A549 (cell line): Measurements from ENCODE around the gene DCT. TPM values are rescaled to one million over a fixed set of nuclear protein-coding genes. Genes with fewer than 3 reads are reported as not detected.
"Not testable (repeated sequence)": the region's sequence is repeated elsewhere in the genome, so short reads cannot be mapped to it uniquely, and the experiment has no call there.

Experiments
- ATAC-seq, 2 experiments: fragments of 200-7000 bp in 1 of 2; fragments of >200 bp in 1 of 2; cut with Nextera tagmentation in 1 of 2; cut with Tn5 transposase in 1 of 2; 3 replicates each; pipeline versions ENCODE4 v1.8.0 to v1.9.1; 2018 to 2020; ENCODE audit warnings: mild to moderate bottlenecking in 1 of 2, moderate library complexity in 1 of 2
- CTCF ChIA-PET: fragments of 300-600 bp; sonication (Branson Sonifier 250); formaldehyde crosslinking; extraction: SDS; loops from one replicate; lab custom pipeline; 2021; ENCODE audit warnings: antibody characterized with exemption, inconsistent platforms; lab: Yijun Ruan, JAX
- POLR2A ChIA-PET: fragments of 350-600 bp; formaldehyde crosslinking; extraction: SDS; loops from one replicate; lab custom pipeline; 2021; ENCODE audit warnings: antibody characterized with exemption, inconsistent platforms; lab: Yijun Ruan, JAX
- DNase-seq, 2 experiments: peaks; one replicate each; pipeline versions ENCODE4 v3.0.0 to v3.0.0-alpha.2; 2011 to 2016; ENCODE audit warnings: low read depth in 1 of 2, low spot score in 1 of 2
- FAIRE-seq: peaks from 2 replicates; lab custom pipeline; 2011; peaks lifted over from hg19 to GRCh38; lab: Jason Lieb, UNC
- H3K27ac ChIP-seq, 2 experiments: fragments of >200 bp; sonication (Bioruptor Twin); formaldehyde crosslinking; 3 replicates each; pipeline ENCODE4 v1.5.1; 2016 to 2017
- H3K4me1 ChIP-seq: fragments of >200 bp; sonication (Bioruptor Twin); formaldehyde crosslinking; 3 replicates; pipeline ENCODE4 v1.6.1; 2016
- H3K4me2 ChIP-seq: fragments of >200 bp; sonication (Bioruptor Twin); formaldehyde crosslinking; 3 replicates; pipeline ENCODE4 v1.6.1; 2016
- H3K4me3 ChIP-seq: fragments of >200 bp; sonication (Bioruptor Twin); formaldehyde crosslinking; 3 replicates; pipeline ENCODE4 v1.5.1; 2016
- H3K9me3 ChIP-seq: fragments of >200 bp; sonication (Bioruptor Twin); formaldehyde crosslinking; 3 replicates; pipeline ENCODE4 v1.6.1; 2016
- BHLHE40 ChIP-seq: IDR thresholded peaks from 2 replicates; pipeline ENCODE4 v1.6.1; 2012; ENCODE audit warnings: low read depth, low read length, inconsistent platforms
- CBX2 ChIP-seq: fragments of 200-600 bp; sonication (generic); IDR thresholded peaks from 2 replicates; pipeline ENCODE4 v1.6.1; 2016; ENCODE audit warnings: low read depth, mild to moderate bottlenecking, borderline replicate concordance
- CHD2 ChIP-seq: fragments of 150-350 bp; IDR thresholded peaks from 2 replicates; pipeline ENCODE4 v1.6.1; 2014; ENCODE audit warnings: low read length; ENCODE audit not compliant: partially characterized antibody
- CHD4 ChIP-seq: fragments of 200-600 bp; sonication (generic); IDR thresholded peaks from 2 replicates; pipeline ENCODE4 v1.6.1; 2016; ENCODE audit warnings: antibody characterized with exemption, mild to moderate bottlenecking, borderline replicate concordance
- E2F6 ChIP-seq: IDR thresholded peaks from 2 replicates; pipeline ENCODE4 v1.6.1; 2012; ENCODE audit warnings: low read depth, borderline replicate concordance
- EHMT2 ChIP-seq: fragments of 200-600 bp; sonication (generic); IDR thresholded peaks from 2 replicates; pipeline ENCODE4 v1.6.1; 2016; ENCODE audit warnings: antibody characterized with exemption, low read depth, mild to moderate bottlenecking, moderate library complexity
- ELK1 ChIP-seq: fragments of 150-350 bp; IDR thresholded peaks from 2 replicates; pipeline ENCODE4 v1.6.1; 2014; ENCODE audit warnings: low read depth, mild to moderate bottlenecking, low read length
- EP300 ChIP-seq, 2 experiments: fragments of >200 bp; sonication (Bioruptor Twin); formaldehyde crosslinking; IDR thresholded peaks; 2 replicates in 1 of 2; 3 replicates in 1 of 2; pipeline ENCODE4 v1.6.1; 2016 to 2017
- GATA3 ChIP-seq: IDR thresholded peaks from 2 replicates; pipeline ENCODE4 v1.6.1; 2012; ENCODE audit warnings: borderline replicate concordance
- HDAC2 ChIP-seq: fragments of 200-600 bp; sonication (generic); IDR thresholded peaks from 2 replicates; pipeline ENCODE4 v1.6.1; 2016
- HES2 ChIP-seq: fragments of >200 bp; sonication (Bioruptor Twin); formaldehyde crosslinking; IDR thresholded peaks from 2 replicates; pipeline ENCODE4 v1.6.1; 2016
- HEYL ChIP-seq: fragments of 250-450 bp; sonication (Bioruptor Pico); IDR thresholded peaks from 2 replicates; pipeline ENCODE4 v1.8.0; 2021; ENCODE audit warnings: mild to moderate bottlenecking, moderate library complexity
- HMGXB4 ChIP-seq: fragments of 250-450 bp; sonication (Bioruptor Pico); IDR thresholded peaks from 2 replicates; pipeline ENCODE4 v1.5.0; 2021; ENCODE audit warnings: mild to moderate bottlenecking, moderate library complexity, borderline replicate concordance
- HOXB13 ChIP-seq: fragments of 250-450 bp; sonication (Bioruptor Pico); IDR thresholded peaks from 2 replicates; pipeline ENCODE4 v1.5.0; 2020; ENCODE audit warnings: low read depth, mild to moderate bottlenecking, moderate library complexity
- HOXB5 ChIP-seq: fragments of 250-450 bp; sonication (Bioruptor Pico); IDR thresholded peaks from 2 replicates; pipeline ENCODE4 v1.5.0; 2020; ENCODE audit warnings: mild to moderate bottlenecking, moderate library complexity
- JUN ChIP-seq, 2 experiments: fragments of >200 bp; sonication (Bioruptor Twin); formaldehyde crosslinking; IDR thresholded peaks; 2 replicates in 1 of 2; 3 replicates in 1 of 2; pipeline ENCODE4 v1.6.1; 2016 to 2017
- KDM1A ChIP-seq: fragments of 200-600 bp; sonication (generic); IDR thresholded peaks from 2 replicates; pipeline ENCODE4 v1.6.1; 2016; ENCODE audit warnings: low read depth, mild to moderate bottlenecking
- KDM5A ChIP-seq: fragments of 200-600 bp; sonication (generic); IDR thresholded peaks from 2 replicates; pipeline ENCODE4 v1.6.1; 2016; ENCODE audit warnings: antibody characterized with exemption, mild to moderate bottlenecking
- MAFK ChIP-seq: fragments of 450-650 bp; IDR thresholded peaks from 2 replicates; pipeline ENCODE4 v1.6.1; 2014; ENCODE audit not compliant: partially characterized antibody
- MAX ChIP-seq: IDR thresholded peaks from 2 replicates; pipeline ENCODE4 v1.6.1; 2012
- NFE2L2 ChIP-seq: fragments of 150-350 bp; conservative IDR thresholded peaks from 2 replicates; pipeline ENCODE4 v1.6.1; 2014; ENCODE audit warnings: low read length
- PHF8 ChIP-seq: fragments of 200-600 bp; sonication (generic); IDR thresholded peaks from 2 replicates; pipeline ENCODE4 v1.6.1; 2016; ENCODE audit warnings: low read depth, mild to moderate bottlenecking, antibody characterized with exemption, moderate library complexity, borderline replicate concordance
- POLR2A ChIP-seq: IDR thresholded peaks from 2 replicates; pipeline ENCODE4 v1.6.1; 2012; ENCODE audit warnings: mild to moderate bottlenecking, low read length
- RFX5 ChIP-seq: fragments of 450-650 bp; IDR thresholded peaks from 2 replicates; pipeline ENCODE4 v1.7.1; 2014; ENCODE audit warnings: antibody characterized with exemption, mild to moderate bottlenecking, moderate library complexity
- RNF2 ChIP-seq: fragments of 200-600 bp; sonication (generic); IDR thresholded peaks from 2 replicates; pipeline ENCODE4 v1.6.1; 2016; ENCODE audit warnings: low read depth, mild to moderate bottlenecking, antibody characterized with exemption, moderate library complexity, borderline replicate concordance
- TFCP2L1 ChIP-seq: fragments of 250-450 bp; sonication (Bioruptor Pico); IDR thresholded peaks from 2 replicates; pipeline ENCODE4 v1.5.0; 2021; ENCODE audit warnings: mild to moderate bottlenecking
- USF2 ChIP-seq: fragments of 450-650 bp; IDR thresholded peaks from 2 replicates; pipeline ENCODE4 v1.6.1; 2014; ENCODE audit warnings: antibody characterized with exemption
- ZFP36 ChIP-seq: fragments of 450-650 bp; IDR thresholded peaks from 2 replicates; pipeline ENCODE4 v1.6.1; 2014; ENCODE audit warnings: borderline replicate concordance; ENCODE audit not compliant: partially characterized antibody
- ZNF302 ChIP-seq: fragments of 250-450 bp; sonication (Bioruptor Pico); IDR thresholded peaks from 2 replicates; pipeline ENCODE4 v1.9.0; 2021; ENCODE audit warnings: inconsistent platforms, mild to moderate bottlenecking, moderate library complexity
- WGBS: methylation state at CpG from one replicate; pipeline ENCODE4 v1.1.6; 2017; ENCODE audit errors: missing lambda C conversion rate; 5-methylcytosine and 5-hydroxymethylcytosine counted together
- polyA plus RNA-seq, 4 experiments: library from polyadenylated mRNA; depleted of rRNA in 3 of 4; stranded (reverse); fragments of >200 nt; fragmentation: RNase III in 1 of 4; extraction: RNeasy Plus Mini Kit Qiagen cat#74134 plus additional on column Dnase treatment in 1 of 4; gene quantifications; 2 replicates in 3 of 4; 3 replicates in 1 of 4; pipeline ENCODE4 v1.2.3, GENCODE V29; 2011 to 2017

DCT gene
- polyA plus RNA-seq, 2 of the 4 experiments (the other 2 are of a cell fraction): 0.03 TPM; not detected in 1

GRCh38 chr13:94503851-94504250, 24.4 kb upstream of the DCT start:
- Histone ChIP-seq H3K9me3 (no peaks in the 10 kb centered on the region), H3K4me2 (no peak overlapping the region), H3K27ac (no peak overlapping the region), H3K4me1 (no peaks in the 10 kb centered on the region), H3K4me3 (no peak overlapping the region)
- TF ChIP-seq KDM1A (no peak), HMGXB4 (CRISPR knock-in tag) (no peak), NFE2L2 (no peak), BHLHE40 (no peak), RNF2 (no peak), ZNF302 (CRISPR knock-in tag) (no peak), ZFP36 (no peak), EHMT2 (no peak), RFX5 (no peak), PHF8 (no peak), HOXB5 (CRISPR knock-in tag) (no peak), HEYL (no peak), CHD2 (no peak), HES2 (no peak), ELK1 (no peak), TFCP2L1 (CRISPR knock-in tag) (no peak), GATA3 (no peak), JUN (IDR thresholded peaks at IDR 0.05) (no peak), HDAC2 (no peak), KDM5A (no peak)
- DNase-seq (no peak), FAIRE-seq (no peak), ATAC-seq (no peak)
- ChIA-PET POLR2A (no interaction called here), CTCF (no interaction called here)

- H3K27ac ChIP-seq, H3K4me1 ChIP-seq, DNase-seq, H3K4me3 ChIP-seq, POLR2A ChIA-PET, H3K9me3 ChIP-seq, ATAC-seq, H3K4me2 ChIP-seq: not testable (repeated sequence)
- CTCF ChIA-PET: interaction anchor here (1.5 kb wide), 1 partner anchor 9 kb away, joined by 3 read pairs; no protein-coding TSS in a partner anchor
- 23% methylated on average over 4 of the region's 4 CpGs for WGBS
- peak; percentile 54 for TF ChIP-seq MAFK
- TF ChIP-seq, all 56 proteins: peak for 1; not testable (repeated sequence) for 55
- not testable (repeated sequence) for FAIRE-seq
Observed at GRCh38 chr13:94498831-94499230, 19.3 kb upstream of the DCT start.

- no peak for FAIRE-seq
- ATAC-seq: no peak
- WGBS: 73% methylated on average over 3 of the region's 3 CpGs
- ChIA-PET CTCF (no interaction called here), POLR2A (no interaction called here)
- H3K9me3 ChIP-seq: no peaks in the 10 kb centered on the region
- H3K4me2 ChIP-seq: no peak overlapping the region
- no peak for DNase-seq
- no peak overlapping the region for H3K27ac ChIP-seq
- TF ChIP-seq E2F6 (no peak), MAX (no peak), CBX2 (no peak), EP300 (IDR thresholded peaks at IDR 0.05) (no peak), USF2 (no peak), RNF2 (no peak), GATA3 (no peak), PHF8 (no peak), HOXB13 (CRISPR knock-in tag) (no peak), POLR2A (no peak), CHD4 (no peak), HOXB5 (CRISPR knock-in tag) (no peak)
- H3K4me3 ChIP-seq: no peak overlapping the region
- no peaks in the 10 kb centered on the region for H3K4me1 ChIP-seq
Observed at GRCh38 chr13:94495806-94496205, 16.3 kb upstream of the DCT start.
